T1000 (cell line): ENCODE results near the gene NDUFC2.
"Not testable (repeated sequence)": the region's sequence is repeated elsewhere in the genome, so short reads cannot be mapped to it uniquely, and the experiment has no call there.

ENCODE experiments used
- DNase-seq: peaks from one replicate; lab custom pipeline; 2025; ENCODE audit warnings: mixed read lengths; lab: John Stamatoyannopoulos, UW

NDUFC2 gene

DNA sequence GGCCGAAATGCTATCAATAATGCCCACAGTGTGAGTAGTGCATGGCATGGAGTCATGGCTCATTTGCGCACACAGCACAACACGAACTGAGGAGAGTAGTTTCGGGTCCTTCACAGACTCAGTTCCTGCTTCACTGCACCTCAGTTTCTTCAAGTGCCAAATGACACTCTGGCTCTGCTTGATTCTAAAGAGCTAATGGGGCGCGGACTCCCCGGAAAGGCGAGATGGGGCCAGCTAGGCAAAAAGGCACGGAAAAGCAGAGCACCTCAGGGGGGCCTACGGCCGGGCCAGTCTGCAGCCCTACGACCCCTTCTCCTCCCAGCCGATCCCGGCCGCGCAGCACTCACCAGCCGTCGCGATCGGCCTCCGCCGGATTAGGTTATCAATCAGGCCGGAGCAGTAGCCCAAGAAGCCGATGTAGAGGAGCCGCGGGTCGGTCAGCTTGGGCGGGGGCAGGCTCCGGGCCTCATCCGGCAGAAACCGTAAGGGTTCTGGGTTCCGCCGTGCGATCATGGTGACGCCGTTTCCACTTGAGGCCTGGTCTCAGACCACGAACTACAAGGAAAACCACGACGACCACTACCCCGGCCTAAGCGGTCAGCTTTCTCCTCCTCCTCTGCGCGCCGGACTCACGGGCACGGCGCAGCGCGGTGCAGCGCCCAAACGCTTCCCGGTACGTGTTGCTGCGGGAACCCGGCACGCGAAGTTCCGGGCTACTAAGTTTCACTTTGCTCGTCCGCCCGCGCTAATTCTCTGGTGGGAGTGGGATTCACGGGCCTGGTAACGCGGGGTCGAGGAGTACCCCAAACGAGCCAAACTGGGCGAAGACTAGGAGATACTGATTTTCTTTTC, at the start of gene NDUFC2:
Gene NDUFC2, minus strand, starts transcription at position 631 of the 852 bp plus-strand sequence. Its CDS starts 118 bp downstream, at position 513.
- peak; percentile 29 for DNase-seq

DNA sequence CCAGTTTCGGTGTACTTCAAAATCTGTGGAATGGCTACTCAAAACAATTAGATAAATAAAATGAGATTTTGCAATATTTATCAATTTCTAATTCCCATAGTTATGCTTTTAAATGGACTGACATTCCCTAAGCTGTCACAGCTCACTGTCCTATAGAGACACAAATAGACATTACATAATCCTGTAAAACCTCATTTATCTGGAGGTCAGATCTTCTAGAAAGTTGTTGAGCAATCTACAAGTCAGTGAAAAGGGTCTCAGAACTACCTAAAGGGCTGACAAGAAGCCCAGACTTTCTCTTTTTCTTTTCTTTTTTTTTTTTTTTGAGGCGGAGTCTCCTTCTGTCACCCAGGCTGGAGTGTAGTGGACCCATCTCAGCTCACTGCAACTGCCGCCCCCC, 47.7 kb upstream of the NDUFC2 start:
- DNase-seq = no peak

DNA sequence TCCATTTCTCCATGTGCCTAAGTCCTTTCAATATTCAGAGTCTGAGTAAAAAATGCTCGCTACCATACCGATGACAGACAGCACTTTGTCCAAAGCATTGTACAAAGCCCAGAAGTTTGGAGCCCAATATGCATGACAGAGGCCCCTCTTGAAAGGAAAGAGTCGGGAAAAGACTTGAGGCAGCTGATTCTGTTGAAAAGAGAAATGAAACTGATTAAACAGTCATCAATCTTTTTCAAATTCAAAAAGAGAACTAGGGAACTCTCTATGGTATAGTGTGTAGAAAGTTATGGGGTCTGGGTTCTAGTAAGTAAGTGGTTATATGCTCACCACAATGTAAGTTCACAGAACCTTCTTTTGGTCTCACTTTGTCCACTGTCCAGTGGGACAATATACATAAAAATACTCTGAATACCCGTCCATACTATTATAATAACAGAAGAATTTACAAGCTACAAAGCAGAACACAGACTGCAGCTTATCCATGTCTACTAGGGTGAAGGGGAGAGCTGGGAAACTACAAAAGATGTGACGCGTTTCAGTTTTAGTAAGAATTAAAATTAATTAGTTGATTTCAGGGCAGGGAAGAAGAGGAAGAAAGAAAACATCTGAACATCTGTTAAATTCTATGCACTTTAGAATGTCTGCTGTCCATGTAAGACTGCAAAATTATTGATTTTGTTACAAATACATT, 33.1 kb upstream of the NDUFC2 start:
- no peak for DNase-seq

DNA sequence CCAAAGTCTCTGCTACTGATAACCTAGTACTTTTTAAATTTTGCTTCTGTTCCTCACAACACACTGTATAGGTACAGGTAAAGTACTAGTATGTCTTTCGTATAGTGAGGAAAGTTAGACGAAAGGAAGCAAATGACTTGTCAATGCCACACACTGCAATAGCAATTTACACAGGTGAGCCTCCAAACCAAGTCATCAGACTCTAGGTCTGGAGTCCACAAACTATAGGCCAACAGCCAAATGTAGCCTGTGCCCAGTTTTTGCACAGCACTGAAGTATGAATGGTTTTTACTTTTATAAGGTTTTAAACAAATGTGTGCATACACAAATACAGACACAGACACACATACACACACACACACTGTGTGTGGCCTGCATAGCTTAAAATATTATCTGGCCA, 31.6 kb upstream of the NDUFC2 start:
- no peak for DNase-seq

DNA sequence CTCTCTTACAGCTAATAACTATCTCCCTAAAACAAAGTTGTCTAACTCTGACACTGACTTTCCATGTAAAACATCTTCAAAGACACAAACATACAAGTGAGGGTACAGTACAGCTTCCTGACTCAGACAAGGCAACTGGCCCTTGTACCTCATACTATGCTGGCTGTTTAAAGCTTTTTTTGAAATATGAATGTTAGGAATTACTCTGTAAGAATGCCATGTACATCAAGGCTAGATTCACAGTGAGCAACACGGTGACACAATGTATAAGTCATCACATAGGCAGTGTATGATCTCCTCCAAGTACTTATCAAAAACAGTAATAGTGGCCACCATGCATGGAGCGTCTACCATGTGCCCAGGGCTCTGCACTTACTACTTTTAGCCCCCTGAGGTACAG, 31.2 kb upstream of the NDUFC2 start:
- DNase-seq = no peak

DNA sequence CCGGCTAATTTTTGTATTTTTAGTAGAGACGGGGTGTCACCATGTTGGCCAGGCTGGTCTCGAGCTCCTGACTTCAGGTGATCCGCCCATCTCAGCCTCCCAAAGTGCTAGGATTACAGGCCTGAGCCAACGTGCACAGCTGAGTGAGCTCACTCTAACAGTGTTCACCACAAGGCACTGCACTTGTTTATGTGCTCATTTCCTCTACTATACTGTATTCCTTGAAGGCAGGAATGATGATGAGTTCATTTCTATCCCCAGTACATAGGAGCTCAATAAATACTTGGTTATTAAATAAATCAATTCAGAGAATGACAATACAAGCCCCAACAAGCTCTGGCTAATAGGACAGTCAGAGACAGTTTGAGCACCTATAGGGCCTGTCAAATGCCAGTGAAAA, 30.7 kb upstream of the NDUFC2 start:
- DNase-seq = no peak

DNA sequence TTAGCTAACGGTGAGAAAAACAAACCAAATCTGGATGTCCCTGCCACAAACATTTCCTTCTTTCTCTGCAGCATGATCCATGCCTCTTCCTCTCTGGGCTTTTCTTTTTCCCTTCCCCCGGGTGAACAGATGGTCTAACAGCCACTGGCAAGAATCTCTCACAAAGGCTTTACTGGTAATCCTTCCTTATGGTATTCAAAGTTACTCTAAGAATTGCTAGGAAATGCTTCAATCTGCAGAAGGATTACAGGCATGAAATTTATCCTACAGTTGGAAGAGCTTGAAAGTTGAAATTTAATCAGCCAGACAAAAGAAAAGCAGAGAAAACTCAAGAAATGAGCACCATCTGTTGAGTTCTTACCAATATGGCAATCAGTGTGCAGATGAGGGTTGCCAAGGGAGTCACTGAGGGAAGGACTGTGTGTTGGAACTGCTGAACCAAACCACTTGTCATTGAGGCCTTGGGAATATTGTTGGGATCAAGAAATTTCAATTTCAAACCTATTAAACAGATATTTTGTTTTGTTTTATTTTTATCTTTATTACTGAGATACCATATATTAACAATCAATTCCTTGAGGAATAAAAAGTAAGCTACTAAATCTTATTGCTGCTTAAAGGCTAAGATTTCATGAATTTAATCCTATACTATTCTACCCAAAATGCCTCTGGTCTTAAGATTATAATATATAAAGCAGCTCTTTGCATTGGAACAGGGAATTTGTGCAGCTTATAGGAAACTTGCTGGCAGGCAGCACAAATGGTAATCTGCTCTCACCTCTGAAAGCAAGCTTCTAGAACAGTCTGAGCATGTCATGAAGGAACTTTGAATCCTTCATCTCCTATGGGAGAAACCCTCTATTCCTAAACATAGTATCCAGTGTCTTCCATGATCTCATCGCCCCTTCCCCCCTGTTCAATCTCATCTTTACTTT, 29.7 kb upstream of the NDUFC2 start:
- no peak for DNase-seq

DNA sequence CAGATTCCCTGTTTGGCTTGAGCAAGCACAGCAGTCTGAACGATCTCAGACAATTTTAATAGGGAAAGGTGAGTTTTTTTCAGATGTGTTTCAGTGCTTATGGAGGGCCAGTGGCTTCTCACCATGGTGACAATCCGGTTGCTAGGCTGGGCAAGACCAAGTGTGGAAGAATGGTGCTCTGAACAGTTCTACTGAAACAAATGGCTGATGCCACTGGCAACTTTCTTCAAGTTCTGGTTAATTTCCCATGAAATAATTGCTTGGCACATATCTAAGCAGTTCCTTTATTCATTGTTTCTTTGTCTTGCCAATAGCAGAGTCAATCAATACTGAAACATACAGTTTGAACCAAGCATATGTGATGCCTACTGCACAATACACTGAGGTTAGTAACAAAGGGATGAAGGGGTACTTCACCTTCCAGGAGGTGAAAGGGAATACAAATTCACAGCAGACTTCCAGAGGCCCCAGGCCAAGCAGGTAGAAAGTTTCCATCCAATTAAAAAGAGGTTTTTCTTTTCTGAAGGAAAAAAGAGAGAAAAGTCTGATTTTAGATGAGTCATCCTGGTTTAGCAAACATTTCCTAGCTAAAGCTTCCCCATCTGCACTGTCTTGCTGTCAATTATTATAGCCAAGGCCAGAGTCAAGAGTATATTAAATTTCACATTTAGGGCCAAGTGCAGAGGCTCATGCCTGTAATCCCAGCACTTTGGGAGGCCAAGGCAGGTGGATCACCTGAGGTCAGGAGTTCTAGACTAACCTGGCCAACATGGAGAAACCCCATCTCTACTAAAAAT, 21.2 kb upstream of the NDUFC2 start:
- no peak for DNase-seq

GRCh38 chr11:78100261-78100660, 20.6 kb upstream of the NDUFC2 start:
- no peak for DNase-seq

DNA sequence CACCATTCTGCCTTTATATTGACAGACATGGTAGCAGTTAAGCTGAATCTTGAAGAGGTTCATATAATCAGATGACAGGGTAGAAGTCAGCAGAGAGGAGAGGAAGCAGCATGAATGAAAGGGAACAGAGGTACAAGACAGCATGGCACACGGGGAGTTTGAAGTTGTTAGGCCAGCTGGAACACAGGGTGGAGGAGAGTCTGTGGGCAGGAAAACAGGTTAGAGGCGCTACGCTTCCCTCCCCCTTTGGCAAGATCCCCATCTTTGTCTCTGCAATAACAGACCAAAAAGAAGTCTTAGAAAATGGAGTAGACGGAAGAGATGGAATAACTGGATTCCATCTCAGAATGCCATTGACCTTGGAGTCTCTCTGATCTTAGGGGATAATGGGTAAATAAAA, 20.0 kb upstream of the NDUFC2 start:
- no peak for DNase-seq

GRCh38 chr11:78097666-78098385, 18.2 kb upstream of the NDUFC2 start:
- DNase-seq = no peak

DNA sequence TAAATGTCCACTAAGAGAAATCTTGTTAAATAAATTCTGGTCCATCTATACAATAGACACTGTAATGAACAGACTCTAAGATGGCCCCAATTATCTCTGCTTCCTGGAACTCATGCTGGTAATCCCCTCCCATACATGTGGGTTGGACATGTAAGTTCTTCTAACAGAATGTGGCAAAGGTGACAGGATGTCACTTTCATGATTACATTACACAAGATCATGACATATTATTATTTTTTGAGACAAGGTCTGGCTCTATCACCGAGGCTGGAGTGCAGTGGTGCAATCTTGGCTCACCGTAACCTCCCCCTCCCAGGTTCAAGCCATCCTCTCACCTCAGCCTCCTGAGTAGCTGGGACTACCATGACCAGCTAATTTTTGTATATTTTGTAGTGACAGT, 14.6 kb upstream of the NDUFC2 start:
- DNase-seq = no peak

GRCh38 chr11:78086521-78087074, 6.9 kb upstream of the NDUFC2 start:
- DNase-seq = not testable (repeated sequence)

GRCh38 chr11:78085972-78086371, 6.3 kb upstream of the NDUFC2 start:
- no peak for DNase-seq

GRCh38 chr11:78084506-78084905, 4.8 kb upstream of the NDUFC2 start:
- DNase-seq = not testable (repeated sequence)

GRCh38 chr11:78083021-78083420, 3.4 kb upstream of the NDUFC2 start:
- no peak for DNase-seq

DNA sequence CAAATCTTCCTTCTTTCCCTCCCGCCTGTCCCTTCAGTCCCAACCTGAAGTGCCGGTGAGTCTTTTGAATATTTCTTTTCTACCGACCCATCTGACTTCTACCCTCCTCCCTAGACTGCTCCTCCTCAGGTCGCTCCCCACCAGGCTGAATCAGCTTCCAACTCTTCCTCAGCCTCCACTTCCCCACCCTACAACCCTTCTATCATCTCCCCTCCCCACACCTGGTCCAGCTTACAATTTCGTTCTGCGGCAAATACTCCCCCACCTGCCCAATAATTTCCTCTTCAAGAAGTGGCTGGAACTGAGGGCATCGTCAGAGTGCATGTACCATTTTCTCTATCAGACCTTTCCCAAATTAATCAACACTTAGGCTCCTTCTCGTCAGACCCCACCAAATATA, 2.5 kb upstream of the NDUFC2 start:
- DNase-seq = no peak

DNA sequence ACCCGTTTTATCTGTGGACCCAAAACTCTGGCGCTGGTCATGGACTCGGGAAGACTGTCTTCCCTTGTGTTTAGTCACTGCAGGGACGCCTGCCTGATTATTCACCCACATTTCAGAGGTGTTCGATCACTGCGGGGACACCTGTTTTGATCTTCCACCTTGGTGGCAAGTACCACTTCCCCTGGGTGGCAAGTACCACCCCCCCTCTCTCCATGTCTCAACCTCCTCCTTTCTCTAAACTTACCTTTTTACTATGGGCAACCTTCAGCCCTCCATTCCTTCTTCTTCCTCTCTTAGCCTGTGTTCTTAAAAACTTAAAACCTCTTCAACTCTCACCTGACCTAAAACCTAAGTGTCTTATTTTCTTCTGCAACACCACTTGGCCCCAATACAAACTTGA, 1.9 kb upstream of the NDUFC2 start:
- no peak for DNase-seq

DNA sequence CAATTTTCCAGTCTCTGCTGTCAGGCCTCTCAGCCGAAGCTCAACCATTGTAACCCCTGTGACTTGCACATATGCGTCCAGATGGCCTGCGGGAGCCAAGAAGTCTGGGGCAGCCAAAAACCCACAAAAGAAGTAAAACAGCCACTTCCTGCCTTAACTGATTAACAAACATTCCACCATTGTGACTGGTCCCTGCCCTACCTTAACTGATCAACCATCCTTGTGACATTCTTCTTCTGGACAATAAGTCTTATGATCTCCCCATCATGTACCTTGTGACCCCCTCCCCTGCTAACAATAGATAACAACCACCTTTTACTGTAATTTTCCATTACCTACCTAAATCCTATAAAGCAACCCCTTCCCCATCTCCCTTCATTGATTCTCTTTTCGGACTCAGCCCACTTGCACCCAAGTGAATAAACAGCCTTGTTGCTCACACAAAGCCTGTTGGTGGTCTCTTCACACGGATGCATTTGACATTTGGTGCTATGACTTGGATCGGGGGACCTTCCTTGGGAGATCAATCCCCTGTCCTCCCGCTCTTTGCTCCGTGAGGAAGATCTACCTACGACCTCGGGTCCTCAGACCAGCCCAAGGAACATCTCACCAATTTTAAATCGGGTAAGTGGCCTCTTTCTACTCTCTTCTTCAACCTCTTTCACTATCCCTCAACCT, 1.3 kb upstream of the NDUFC2 start:
- DNase-seq = no peak
